CD4-positive, alpha-beta T cell treated with Interleukin-17A for 4 hours (primary cell): ENCODE data around the gene TFF1.
A peak's percentile ranks its signal among the peaks of the same experiment; 100 is the strongest.

Source experiments
- DNase-seq: peaks from one replicate; pipeline ENCODE4 v3.0.0-alpha.2; 2020; ENCODE audit warnings: mixed read lengths

Gene TFF1

GRCh38 chr21:42340187-42341050 lies 25.9 kb downstream of the TFF1 start:
- DNase-seq: no peak

DNA sequence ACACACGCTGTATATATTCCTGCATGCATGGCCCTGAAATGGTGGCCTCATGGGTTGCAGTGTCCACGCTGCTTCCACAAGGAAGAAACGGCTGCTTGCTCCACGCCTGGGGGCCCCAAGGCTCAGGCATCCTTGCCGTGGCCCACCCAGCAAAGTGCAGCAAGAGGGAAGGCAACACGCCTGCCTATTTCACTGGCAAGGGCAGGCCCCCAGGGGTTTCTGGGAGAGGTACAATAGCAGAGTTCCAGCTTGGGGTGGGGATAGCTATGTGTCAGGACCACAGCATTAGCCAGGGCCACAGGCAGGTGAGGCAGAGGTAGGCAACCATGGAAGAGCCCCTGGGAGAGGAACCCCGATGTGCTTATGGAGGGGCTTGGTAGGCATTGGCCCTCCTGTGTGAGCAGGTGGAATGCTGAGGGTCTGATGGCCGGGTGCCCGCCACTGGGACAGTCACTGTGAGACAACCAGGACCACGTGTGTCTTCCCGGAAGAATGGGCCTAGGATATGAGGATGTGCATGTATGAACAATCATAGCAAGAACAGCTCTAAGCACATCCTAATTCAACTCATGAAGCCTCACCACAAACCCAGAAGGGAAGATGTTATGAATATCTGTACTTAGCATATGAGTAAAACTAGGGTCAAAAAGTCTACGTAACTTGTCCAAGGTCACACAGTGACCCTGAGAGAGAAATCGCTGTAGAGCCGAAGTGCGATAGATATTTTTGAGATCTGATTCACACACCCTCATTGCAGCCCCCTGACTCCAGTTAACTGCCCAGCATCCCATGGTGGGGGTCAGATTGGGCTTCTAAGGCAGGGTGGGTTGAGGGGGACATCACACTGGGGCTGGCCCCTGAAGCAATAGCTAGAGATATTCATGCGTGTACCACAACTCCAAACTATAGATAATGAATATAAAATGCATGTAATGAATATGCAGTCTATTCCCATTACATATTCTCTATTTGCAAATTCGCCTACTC lies 27.3 kb downstream of the TFF1 start:
- DNase-seq: no peak

DNA sequence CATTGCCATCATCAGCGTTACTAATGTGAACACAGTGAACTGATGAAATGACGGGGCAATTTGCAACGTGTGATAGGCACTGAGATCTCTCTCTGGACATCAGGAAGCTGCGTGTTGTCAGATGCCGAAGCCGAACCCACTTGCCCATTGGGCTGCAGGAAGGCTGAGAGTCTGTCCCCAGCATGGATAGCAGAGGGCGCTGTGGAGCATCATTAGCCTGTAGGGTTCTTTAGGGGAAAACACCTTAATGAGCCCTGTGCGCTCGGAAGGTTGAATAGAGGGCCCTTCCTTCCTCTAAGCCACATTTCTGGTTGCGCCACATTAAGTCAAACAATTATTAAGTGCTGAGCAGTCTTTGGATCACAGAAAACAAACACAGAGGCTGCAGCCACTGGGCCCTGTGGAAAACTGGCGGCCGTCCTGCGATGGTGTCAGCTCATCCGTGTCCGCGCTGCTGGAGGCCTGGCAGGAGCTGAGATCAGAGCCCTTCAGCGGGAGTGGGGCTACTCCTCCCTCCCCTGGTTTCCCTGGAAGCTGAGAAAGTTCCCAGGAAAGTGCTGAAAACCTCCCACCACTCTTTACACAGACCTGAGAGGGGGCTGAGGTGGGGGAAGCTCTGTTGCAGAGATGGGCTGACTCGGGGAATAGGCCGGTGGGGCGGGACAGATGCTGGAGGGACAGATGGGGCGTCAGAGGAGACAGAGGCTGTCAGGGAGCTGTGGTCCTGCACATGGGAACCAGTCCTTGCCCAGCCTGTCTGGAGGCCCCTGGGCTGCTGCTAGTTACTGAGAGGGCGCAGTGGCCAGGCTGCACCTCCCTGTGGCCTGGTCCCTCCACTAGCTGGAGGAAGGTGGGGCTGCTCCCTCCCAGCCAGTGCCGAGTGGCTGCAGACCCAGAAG lies 28.3 kb downstream of the TFF1 start:
- DNase-seq: peak; percentile 88

DNA sequence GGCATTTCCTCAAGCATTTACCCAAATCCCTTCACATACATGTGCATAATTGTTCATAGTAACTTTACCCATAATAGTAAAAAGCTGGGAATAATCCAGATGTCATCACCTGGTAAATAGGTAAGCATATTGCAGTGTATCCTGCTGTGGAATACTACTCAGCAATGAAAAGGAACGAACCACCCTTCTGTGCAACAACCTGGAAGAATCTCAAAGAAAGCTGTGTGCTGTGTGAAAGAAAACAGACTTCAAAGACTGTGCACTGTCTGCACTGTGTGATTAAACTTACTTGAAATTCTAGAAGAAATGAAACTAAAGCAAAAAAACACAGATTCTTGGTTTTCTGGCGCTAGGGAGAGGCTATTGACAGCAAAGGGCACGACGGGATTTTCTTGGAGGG lies 29.1 kb downstream of the TFF1 start:
- DNase-seq: no peak

DNA sequence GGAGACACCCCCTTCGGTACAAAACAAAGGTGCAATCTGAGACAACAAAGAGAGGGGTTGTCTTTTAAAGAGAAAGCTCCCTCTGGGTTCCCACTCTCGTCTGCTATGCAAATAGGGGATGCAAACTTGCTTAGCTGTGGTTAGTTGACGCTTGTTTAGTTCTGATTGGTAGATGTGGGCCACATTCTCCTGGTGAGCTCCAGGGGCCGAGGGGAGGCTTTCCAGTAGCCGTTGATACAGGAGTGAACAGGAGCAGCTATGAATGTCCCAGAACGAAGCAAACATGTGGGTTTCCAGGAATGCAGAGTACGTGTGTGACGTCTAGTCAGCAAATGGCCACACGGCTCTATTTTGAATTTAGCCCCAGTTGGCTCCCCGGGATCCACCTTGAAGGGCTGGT lies 30.3 kb downstream of the TFF1 start:
- DNase-seq: no peak

GRCh38 chr21:42332557-42333317 lies 33.6 kb downstream of the TFF1 start:
- DNase-seq: no peak

DNA sequence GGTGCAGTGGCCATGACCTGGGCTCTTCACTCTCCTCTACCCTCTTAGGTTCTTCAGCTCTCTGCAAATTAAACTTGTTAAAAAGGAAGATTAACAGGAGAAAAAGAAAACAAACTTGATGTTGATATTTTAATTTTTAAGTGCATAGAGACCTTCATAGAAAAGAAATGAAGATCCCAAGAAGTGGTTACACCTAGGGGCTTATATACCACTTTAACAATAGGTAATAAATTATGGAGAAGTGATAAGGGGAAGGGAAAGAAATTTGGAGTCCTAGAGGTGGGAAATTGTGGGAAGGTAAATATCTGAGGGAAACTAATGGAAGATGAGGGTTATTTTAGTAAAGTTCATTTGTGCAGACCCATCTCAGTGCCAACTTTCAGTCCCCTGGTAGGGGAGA lies 34.7 kb downstream of the TFF1 start:
- DNase-seq: no peak

GRCh38 chr21:42330380-42331371 lies 35.7 kb downstream of the TFF1 start:
- DNase-seq: no peak

DNA sequence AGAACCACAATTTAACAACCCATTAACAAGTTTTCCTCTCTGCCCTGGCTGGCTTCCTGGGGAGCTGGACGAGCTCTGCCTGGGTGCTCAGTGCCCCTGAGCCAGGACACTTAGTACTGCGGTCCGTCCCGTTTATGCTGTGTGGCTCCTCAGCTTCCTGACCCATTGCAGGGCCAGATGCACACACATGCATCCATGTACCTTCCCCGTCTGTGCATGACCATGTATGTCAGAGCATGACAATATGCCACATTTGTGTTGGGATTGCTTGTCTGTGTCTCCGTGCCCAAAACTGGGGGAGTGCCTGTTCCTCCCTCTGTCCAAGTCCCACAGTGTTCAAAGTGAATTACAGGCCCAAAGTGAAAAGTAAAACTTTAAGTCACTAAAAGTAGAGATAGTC lies 41.4 kb downstream of the TFF1 start:
- no peak for DNase-seq

GRCh38 chr21:42321845-42322244 lies 44.5 kb downstream of the TFF1 start:
- no peak for DNase-seq

DNA sequence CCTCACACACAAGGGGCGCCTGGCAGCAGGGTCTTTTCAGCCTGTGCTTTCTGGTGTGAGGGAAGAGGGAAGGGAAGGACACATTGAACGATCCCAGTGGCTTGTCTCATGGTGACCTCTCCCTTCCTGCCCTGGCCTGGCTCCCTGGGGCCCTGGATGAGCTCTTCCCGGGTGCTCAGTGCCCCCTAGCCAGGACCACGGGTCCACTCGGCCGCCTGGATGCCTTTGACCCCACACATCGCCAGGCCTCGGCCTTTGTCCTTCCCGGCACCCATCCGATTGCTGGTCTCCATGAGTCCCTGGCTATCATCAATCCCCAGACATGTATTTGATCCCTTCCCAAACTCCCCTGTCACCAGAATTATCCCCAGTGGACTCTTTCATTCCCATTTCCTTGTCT lies 45.1 kb downstream of the TFF1 start:
- DNase-seq: no peak

- DNase-seq: no peak
Measured at GRCh38 chr21:42320791-42321190, 45.5 kb downstream of the TFF1 start.

DNA sequence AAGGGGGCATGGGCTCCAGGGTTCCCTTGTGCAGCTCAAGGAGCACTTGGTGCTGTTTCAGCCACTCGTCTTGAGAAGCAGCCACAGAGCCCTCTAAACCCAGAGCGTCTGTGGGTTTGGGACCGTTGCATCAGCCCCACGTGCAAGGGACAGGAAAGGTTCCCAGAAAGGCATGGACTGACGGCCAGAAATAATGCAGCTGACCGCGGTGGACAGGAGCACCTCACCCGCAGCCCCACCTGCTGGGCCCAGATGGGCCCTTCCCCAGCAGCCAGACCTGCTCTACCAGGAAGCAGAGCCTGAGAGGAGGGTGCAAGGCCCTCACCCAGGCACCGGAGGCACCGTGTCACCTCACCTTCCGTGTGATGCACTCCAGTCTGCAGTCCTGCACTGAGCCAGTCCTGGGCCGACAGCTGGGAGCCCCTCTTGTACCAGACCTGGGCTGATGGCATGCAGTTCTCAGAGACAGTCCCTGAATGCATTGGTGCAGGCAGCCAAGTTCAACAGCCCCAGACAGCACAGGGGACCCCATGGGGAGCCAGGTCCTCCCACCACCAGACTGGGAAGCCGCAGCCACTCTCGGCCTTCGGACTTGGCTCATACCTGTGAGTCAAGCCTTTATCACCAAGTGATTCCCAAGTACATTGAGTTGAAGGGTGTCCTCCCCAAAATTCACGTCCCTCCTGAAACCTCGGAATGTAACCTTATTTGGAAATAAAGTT lies 46.3 kb downstream of the TFF1 start:
- DNase-seq: no peak

DNA sequence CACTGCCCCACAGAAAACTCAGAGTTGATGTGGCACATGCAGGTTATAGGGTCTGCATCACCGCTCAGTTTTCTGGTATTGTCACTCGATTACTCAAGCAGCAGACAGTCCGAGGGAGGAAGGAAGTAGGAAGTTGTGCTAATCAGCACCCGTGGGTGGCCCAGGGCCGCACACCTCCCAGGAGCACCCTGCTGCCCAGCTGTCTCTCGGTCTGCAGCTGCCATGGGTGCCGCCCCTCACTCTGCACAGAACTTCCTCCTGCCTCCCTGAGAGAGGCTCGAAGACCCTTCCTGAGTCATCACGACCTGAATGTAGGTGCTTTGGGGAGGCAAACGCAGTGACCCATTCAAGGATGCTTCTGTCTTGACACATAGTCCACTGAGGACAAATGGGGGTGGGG lies 47.0 kb downstream of the TFF1 start:
- DNase-seq: no peak

- DNase-seq: no peak
Measured at GRCh38 chr21:42317826-42318746, 48.2 kb downstream of the TFF1 start.

GRCh38 chr21:42317341-42317741 lies 49.0 kb downstream of the TFF1 start:
- no peak for DNase-seq

- no peak for DNase-seq
Measured at GRCh38 chr21:42316891-42317290, 49.4 kb downstream of the TFF1 start.

- no peak for DNase-seq
Measured at GRCh38 chr21:42315296-42315891, 50.9 kb downstream of the TFF1 start, which contains the start of gene TFF3. TFF3 (minus strand) TSS chr21:42315409; CDS start chr21:42315374, 35 bp downstream.
